ENCODE measurements around the gene SNRPA1.

- no peak for TF ChIP-seq TEAD4 (IDR thresholded peaks at IDR 0.05)
- TF ChIP-seq CREB1 (IDR thresholded peaks at IDR 0.05; ENCODE audit: low read depth) = no peak
- TF ChIP-seq TAF1 (IDR thresholded peaks at IDR 0.05; ENCODE audit: low read depth) = no peak
These were observed 1.9 kb downstream of the SNRPA1 start for GRCh38 chr15:101293122-101293521.

Measured in Ishikawa (cell line).